ENCODE measurements around the gene VTN. TPM values are rescaled to one million over a fixed set of nuclear protein-coding genes. Genes with fewer than 3 reads are reported as not detected.

VTN gene
- total and polyA plus RNA-seq, 10 donors, result 0.84 to 4.0 (median 1.6) TPM

DNA sequence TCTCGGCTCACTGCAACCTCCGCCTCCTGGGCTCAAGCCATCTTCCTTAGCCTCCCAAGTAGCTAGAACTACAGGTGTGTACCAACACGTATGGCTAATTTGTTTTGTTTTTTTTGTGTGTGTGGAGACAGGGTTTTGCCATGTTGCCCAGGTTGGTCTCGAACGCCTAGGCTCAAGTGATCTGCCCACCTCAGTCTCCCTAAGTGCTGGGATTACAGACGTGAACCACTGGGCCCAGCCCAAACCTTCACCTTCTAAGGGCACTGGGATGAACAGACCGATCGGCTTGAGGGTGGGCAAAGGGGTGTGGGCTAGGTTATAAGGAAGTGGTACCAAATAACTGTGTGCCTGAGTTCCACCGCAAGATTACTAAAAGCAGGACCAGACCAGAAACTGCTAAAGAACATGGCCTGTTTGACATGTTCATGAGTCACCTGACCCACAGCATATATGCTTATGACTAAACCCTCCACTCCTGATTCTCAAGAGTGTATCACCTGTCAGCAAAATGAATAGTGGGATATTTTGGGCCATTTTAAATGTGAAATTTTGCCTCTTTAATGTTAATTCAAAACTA is 43.0 kb downstream of the VTN start:
- intact Hi-C loops (cut with DNase I; ENCODE audit: low total_unique reads), result no loop called here

GRCh38 chr17:28326114-28326513 is 44.0 kb downstream of the VTN start:
- no peak overlapping the region for H3K4me3 ChIP-seq
- intact Hi-C loops (cut with DNase I; ENCODE audit: low total_unique reads), result no loop called here
- H3K27me3 ChIP-seq (replicated peaks in 1 of 7), result no peaks in the 10 kb centered on the region
- H3K36me3 ChIP-seq, result peaks cover 0 to 53% (median 39%) of the 10 kb centered on the region in 6 donors
- TF ChIP-seq POLR2A (IDR thresholded peaks at IDR 0.05) (no peak), POLR2AphosphoS5 (IDR thresholded peaks at IDR 0.05) (no peak), CTCF (IDR thresholded peaks at IDR 0.05 in 8 of 11, conservative IDR thresholded peaks at IDR 0.05 in 3 of 11) (no peak)
- no peaks in the 10 kb centered on the region for H3K9me3 ChIP-seq
- no peak for DNase-seq
- 89 to 96% (median 95%) methylated on average over 7 of the region's 7 CpGs for WGBS, 5 donors
- no peak overlapping the region for H3K27ac ChIP-seq
- peaks cover 0 to 18% (median 2%) of the 10 kb centered on the region in 6 donors for H3K4me1 ChIP-seq

More for the DNA sequence above, 43.0 kb downstream of the VTN start:
- DNase-seq, result no peak
- Histone ChIP-seq H3K9me3 (no peaks in the 10 kb centered on the region), H3K27me3 (replicated peaks in 1 of 7) (no peaks in the 10 kb centered on the region), H3K36me3 (peaks cover 4 to 63% (median 48%) of the 10 kb centered on the region in 6 donors), H3K4me1 (peaks cover 0 to 22% (median 2%) of the 10 kb centered on the region in 6 donors), H3K27ac (no peak overlapping the region), H3K4me3 (no peak overlapping the region)
- WGBS, 5 donors, result 83 to 97% (median 89%) methylated on average over 9 of the region's 9 CpGs
- no peak for TF ChIP-seq CTCF (IDR thresholded peaks at IDR 0.05 in 8 of 11, conservative IDR thresholded peaks at IDR 0.05 in 3 of 11)
- no peak for TF ChIP-seq POLR2A (IDR thresholded peaks at IDR 0.05)
- no peak for TF ChIP-seq POLR2AphosphoS5 (IDR thresholded peaks at IDR 0.05)

GRCh38 chr17:28325211-28325610 is 44.9 kb downstream of the VTN start:
- peaks cover 0 to 44% (median 30%) of the 10 kb centered on the region in 6 donors for H3K36me3 ChIP-seq
- H3K4me1 ChIP-seq, result peaks cover 0 to 22% (median 4%) of the 10 kb centered on the region in 6 donors
- no peak overlapping the region for H3K4me3 ChIP-seq
- 76 to 89% (median 83%) methylated on average over 5 of the region's 5 CpGs for WGBS, 5 donors
- H3K27ac ChIP-seq, result no peak overlapping the region
- intact Hi-C loops (cut with DNase I; ENCODE audit: low total_unique reads), result no loop called here
- H3K9me3 ChIP-seq, result no peaks in the 10 kb centered on the region
- DNase-seq, result no peak
- H3K27me3 ChIP-seq (replicated peaks in 1 of 7), result no peaks in the 10 kb centered on the region
- TF ChIP-seq POLR2A (IDR thresholded peaks at IDR 0.05) (no peak), CTCF (IDR thresholded peaks at IDR 0.05 in 8 of 11, conservative IDR thresholded peaks at IDR 0.05 in 3 of 11) (no peak), POLR2AphosphoS5 (IDR thresholded peaks at IDR 0.05) (no peak)

- TF ChIP-seq POLR2AphosphoS5 (IDR thresholded peaks at IDR 0.05) (no peak), POLR2A (IDR thresholded peaks at IDR 0.05) (no peak), CTCF (IDR thresholded peaks at IDR 0.05 in 8 of 11, conservative IDR thresholded peaks at IDR 0.05 in 3 of 11) (no peak)
- Histone ChIP-seq H3K4me3 (no peak overlapping the region), H3K27me3 (replicated peaks in 1 of 7) (no peaks in the 10 kb centered on the region), H3K36me3 (peaks cover 0 to 40% (median 27%) of the 10 kb centered on the region in 6 donors), H3K9me3 (no peaks in the 10 kb centered on the region), H3K4me1 (peaks cover under 1 to 26% (median 8%) of the 10 kb centered on the region in 6 donors), H3K27ac (no peak overlapping the region)
- no peak for DNase-seq
- WGBS, 5 donors, result 55 to 77% (median 58%) methylated on average over 3 of the region's 3 CpGs
- intact Hi-C loops (cut with DNase I; ENCODE audit: low total_unique reads), result no loop called here
These were observed 45.3 kb downstream of the VTN start for GRCh38 chr17:28324781-28325180.
